Measurements from ENCODE around the gene USH2A.

Gene USH2A

GRCh38 chr1:215844777-215845176 is 578.5 kb downstream of the USH2A start:
- no peak for DNase-seq

- no peak for DNase-seq
Measured at GRCh38 chr1:215844266-215844665, 579.0 kb downstream of the USH2A start.

GRCh38 chr1:215842905-215843304 is 580.3 kb downstream of the USH2A start:
- DNase-seq, result no peak

DNA sequence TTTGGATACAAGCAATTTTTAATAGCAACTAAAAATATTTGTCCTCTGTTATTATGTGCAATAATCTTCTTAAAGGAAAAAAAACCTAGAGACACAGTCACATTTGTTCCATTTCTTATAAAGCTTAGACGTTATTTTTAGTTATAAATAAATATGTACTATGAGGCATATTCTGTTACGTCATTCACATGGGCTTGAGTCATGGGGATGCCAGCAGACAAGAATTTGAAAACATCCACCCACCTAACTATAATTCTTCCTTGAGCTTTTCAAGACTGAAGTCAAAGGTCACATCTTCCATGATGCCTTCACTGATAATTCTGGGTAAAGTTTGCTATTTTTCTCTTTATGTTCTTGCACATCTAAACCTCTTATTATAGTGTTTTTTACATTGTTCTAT is 587.3 kb downstream of the USH2A start:
- DNase-seq, result no peak

GRCh38 chr1:215833941-215834729 is 589.1 kb downstream of the USH2A start:
- no peak for DNase-seq

DNA sequence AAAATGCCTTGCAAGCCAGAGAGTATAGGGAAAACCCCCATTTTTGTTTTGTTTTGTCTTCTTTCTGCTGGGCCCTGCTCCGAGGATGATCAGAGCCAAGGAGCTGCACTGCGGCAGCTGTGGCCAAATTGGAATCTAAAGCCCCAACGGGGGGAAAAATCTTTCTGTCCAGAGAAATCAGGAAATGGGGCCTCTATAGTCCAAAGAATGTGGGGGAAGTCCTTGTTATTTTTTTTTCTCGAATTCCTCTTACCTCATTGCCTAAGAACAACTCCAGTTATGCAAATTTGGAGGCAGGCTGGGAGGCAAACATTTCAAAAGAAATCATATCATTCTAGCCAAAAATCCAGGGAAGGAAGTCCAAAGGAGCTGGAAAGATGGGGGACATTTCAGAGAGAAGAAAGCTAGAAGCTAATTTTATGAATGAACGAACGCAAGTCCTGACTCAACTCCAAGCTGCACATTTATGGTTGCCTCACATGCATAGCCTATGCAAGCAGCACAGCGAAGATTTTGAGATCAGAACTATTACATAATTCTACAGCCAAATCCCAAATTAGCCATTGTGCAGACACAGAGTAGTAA is 592.9 kb downstream of the USH2A start:
- DNase-seq, result no peak

DNA sequence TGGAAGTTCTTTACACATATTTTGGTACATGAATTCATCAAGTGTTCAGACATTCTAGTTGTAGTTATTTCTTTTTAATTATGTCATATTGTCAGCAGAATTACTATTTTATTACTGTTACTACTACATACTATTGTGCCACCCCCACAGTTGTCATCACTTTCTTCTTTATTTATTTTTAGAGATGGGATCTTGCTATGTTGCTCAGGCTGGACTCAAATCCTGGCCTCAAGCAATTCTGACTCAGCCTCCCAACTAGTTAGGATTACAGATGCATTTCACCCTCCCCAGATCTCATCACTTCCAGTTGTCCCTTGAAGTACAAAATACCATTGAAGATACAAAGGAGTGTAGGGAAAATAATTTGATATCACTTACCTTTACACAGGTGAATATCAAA is 598.2 kb downstream of the USH2A start:
- no peak for DNase-seq

DNA sequence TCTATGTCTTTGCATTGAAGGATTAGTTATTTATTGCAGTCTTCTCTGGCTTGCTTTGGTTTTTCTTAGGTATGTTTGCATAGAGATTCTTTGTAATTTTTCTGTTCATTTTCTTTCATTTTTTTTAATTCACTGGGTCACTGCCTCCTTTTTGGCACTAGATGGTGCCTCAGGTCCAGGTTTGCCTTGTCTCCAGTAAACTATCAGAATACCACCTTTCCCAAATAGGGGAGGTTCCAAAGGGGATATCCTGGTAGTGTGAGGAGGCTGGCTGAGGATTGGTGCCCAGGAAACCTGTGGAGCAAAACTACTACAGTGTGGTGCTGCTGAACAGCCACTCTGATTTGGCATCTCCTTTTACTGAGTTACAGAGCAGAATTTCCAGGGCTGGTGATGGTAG is 599.0 kb downstream of the USH2A start:
- no peak for DNase-seq

DNA sequence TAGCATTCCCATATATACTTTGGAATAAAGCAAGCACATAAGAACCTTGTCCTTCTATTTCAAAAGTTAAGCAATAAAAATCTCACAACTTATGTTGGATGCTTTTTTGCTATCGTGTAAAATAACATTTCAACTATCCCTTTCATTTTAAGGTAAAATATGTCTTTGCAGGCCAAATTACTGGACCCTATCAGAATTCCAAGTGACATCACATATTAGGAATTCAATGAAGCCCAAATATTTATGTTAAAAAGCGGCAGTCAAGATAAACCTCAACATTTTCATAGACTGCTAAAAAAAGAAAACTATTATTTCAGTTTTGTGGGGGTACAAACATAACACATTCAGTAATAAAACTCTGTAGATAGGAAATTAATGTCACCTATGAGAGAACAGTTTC is 604.1 kb downstream of the USH2A start:
- no peak for DNase-seq

- no peak for DNase-seq
Measured at GRCh38 chr1:215807911-215808436, 615.3 kb downstream of the USH2A start.

DNA sequence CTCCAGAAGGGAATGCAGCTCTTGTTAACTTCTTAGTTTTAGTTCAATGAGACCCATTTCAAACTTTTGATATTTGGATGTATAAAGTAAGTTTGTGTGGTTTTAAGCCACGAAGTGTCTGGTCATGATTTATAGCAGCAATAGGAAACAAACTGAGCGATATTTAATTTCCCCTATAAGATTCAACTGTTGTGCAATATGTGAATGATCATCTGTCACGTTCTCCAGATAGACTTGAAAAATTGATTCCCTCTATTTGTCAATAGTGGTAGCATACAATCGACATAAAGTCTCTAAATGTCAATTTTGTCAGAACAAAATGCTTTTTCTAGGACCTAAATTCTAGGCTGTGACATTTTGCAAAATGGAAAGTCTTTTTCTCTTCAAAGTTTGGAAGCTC is 616.0 kb downstream of the USH2A start:
- no peak for DNase-seq

GRCh38 chr1:215797859-215798258 is 625.4 kb downstream of the USH2A start:
- no peak for DNase-seq

DNA sequence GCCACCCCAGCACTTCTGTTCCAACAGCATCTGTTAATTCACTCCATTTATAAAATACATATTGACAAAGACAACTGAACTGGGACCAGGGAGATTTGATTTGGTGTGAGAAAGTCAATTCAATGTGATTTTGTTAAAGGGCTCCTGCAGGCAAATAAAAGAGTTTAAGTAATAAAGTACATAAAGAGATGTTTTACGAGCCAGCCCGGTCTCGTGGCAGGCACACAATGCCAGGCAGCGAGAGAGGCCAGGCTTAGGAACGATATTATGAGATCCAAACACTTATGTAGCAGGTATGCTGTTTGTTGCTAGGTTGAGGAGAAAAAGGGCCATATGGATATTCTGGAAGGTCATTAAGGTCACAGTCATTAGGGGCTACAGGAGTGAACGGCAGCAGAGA is 629.1 kb downstream of the USH2A start:
- DNase-seq, result no peak

GRCh38 chr1:215793180-215793579 is 630.1 kb downstream of the USH2A start:
- DNase-seq, result no peak

DNA sequence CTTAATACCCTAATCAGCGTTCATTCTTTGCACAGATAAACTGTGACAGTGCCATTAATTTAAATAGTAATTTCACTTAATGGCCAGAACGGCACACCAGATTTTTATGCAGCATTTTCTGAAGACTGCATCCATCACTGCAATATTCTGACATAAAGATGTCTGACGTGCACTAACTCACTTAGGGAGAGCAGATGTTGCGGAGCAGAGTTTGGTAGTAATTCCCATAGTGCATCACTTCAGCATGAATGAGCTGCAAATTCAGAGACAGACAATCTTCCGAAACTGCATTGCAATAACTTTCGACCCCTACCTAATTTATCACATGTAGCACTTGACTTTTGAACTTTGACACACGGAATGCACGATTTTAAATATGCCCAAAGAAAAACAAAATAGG is 630.8 kb downstream of the USH2A start:
- DNase-seq, result no peak

DNA sequence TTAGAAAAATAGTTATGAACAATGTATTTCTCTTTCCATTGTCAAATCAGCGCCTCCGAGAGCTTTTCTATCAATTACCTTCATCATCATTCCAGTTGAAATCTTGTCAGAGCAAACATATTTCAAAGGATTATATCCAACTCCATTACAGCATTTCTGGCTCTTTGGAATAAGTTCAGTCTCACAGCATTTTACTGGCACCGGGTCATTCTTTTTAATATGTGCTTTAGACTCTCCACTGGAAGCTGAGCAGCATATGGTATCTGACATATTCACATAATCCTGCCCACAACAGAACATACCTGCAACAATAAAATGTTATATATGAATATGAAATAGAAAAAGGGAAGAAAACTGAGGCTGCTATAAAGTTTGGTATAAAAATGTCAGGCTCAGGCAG is 633.3 kb downstream of the USH2A start:
- DNase-seq, result no peak

DNA sequence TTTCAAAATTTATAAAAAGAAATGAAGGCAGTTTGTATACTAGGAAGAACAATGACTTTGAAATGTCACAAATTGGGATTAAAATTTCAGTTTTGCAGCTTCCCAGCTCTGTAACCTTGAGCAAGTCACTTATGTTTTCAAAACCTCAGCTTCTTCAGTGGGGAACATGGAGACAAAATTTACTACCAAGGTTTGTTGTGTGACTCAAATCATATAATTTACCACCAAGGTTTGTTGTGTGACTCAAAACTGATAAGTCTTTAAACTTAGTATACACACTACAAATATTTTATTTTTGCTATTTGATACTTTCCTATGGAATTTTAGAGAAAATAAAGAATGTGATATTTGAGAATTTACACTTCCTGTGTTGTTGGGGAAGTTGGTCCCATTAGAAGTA is 636.3 kb downstream of the USH2A start:
- DNase-seq, result no peak

- no peak for DNase-seq
Measured at GRCh38 chr1:215780641-215781040, 642.6 kb downstream of the USH2A start.

GRCh38 chr1:215780139-215780538 is 643.1 kb downstream of the USH2A start:
- DNase-seq, result no peak

DNA sequence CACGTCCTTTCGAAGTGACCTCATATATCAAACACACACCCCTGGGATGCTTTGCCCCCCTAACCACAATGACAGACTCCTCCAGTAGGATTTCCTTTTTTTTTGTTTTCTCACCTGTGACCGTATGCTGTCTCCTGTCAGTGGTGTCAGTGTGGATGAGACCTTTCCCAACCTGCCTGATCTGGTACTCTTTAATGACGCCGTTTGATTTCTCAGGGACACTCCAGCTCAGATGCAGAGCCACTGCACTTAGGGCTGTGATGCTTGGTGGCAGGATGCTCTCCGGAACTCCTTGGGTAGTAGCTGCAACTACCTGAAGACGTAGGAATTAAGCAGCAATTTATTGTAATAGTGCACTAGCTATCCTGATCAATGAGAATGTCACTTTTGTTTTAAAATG is 643.5 kb downstream of the USH2A start:
- DNase-seq, result no peak

DNA sequence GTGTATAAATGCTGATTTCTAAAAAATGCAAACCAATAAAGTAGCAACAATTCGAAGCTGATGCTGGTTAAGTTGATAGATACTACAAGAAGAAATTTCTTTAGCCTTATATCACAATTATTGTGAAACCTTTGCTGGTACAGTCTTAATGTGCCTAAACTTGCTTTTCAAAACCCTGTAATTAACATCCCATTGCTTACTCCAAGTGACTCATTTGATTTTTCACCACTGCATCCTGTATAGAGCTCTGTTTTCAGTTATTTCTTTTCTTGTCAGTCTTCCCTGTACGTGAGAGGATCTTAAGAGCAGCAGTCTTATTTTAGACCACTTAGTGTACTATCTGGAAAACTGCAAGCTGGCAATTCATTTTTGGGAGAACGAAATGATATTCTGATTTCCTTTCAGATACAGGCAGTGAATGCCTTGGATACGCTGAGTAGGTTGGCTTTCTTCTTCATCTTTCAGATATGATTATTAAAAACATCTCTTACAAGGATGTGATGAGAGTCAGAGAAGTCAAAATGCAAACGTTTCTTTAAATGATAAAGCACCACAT is 645.8 kb downstream of the USH2A start:
- DNase-seq, result no peak

DNA sequence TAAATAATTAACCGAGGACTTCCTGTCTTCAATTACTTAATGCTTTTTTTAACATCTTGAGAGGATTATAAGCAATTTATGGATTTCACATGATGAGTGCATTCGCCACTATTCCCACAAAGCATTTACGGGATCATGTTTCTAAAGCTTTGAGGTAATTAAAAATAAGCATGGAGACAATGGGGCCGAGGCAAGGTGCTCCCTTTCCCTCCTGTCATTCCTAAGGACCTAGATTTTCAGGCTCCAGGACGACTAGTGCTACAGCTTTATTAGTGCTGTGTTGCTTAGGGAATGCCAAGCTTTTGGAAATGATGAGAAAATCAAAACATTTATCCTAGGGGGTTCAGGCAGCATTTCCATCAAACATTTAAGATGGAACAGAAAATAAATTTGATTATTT is 646.9 kb downstream of the USH2A start:
- DNase-seq, result no peak

DNA sequence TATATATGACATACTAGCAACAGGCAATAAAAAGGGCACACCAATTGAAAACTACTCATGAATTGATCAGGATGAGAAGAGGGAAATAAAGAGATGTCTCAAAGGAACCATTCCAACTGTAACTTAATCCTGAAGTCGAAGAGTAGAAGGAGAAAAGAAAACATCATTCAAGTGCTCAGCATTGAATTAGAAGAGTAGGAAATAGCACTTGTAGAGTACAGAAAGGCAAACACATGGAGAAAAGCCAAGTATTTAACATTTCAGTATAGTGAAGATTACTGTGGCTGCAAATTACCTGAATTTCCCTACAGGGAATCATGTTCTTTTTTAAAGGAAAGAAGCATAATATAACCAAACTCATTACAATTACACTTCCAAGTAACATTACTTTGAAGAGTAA is 651.1 kb downstream of the USH2A start:
- no peak for DNase-seq

DNA sequence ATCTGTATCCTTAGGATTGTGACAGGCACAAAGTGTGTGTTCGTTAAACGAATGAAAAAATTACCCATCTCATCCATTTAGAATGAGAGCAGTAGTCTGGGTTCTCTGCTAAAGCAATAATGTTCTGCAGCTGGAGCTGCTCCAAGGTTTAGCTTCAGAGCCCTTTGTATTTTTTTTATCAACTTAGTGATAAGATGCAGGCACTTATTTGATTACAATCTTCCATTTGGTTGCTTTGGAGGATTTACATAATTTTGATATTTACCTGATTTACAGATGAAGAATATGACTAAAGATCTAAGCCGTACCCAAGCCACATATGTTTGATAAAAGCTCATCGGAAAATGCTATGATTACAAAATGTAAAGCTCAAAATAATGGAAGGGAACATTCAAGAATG is 654.9 kb downstream of the USH2A start:
- no peak for DNase-seq
